PC-3 (cell line): Measurements from ENCODE around the gene TAOK3. TPM values are rescaled to one million over a fixed set of nuclear protein-coding genes. Genes with fewer than 3 reads are reported as not detected.
A peak's percentile ranks its signal among the peaks of the same experiment; 100 is the strongest.

Experiments
- ATAC-seq: fragments of 200-7000 bp; cut with Tn5 transposase; 2 replicates; pipeline ENCODE4 v1.9.1; 2020; ENCODE audit warnings: mild to moderate bottlenecking, moderate library complexity
- BruUV-seq: library from RNA; stranded (reverse); fragments of 400-500 nt; replicated peaks from 2 replicates; lab custom pipeline; 2021; lab: Mats Ljungman, UMichigan
- CTCF ChIA-PET: fragments of 300-600 bp; sonication (Branson Sonifier 250); formaldehyde crosslinking; loops from one replicate; lab custom pipeline; 2022; ENCODE audit warnings: antibody characterized with exemption; lab: Charles Lee
- POLR2A ChIA-PET: fragments of 300-600 bp; sonication (Branson Sonifier 250); formaldehyde crosslinking; loops from one replicate; lab custom pipeline; 2022; ENCODE audit warnings: antibody characterized with exemption; ENCODE audit not compliant: unreplicated experiment; lab: Charles Lee
- DNase-seq: peaks from one replicate; pipeline ENCODE4 v3.0.0-alpha.2; 2015
- H2AFZ ChIP-seq: fragments of 300-600 bp; sonication (generic); 2 replicates; pipeline ENCODE4 v1.6.0; 2016; ENCODE audit warnings: antibody characterized with exemption, low read length
- H3F3A ChIP-seq: fragments of 300-600 bp; sonication (generic); one replicate; pipeline ENCODE4 v1.6.0; 2017; ENCODE audit warnings: antibody characterized with exemption, low read length, control low read depth, mild to moderate bottlenecking; ENCODE audit not compliant: unreplicated experiment
- H3K27ac ChIP-seq: fragments of 300-600 bp; sonication (generic); 2 replicates; pipeline ENCODE4 v1.5.1; 2016; ENCODE audit warnings: mild to moderate bottlenecking, low read length
- H3K27me3 ChIP-seq: fragments of 300-600 bp; sonication (generic); 2 replicates; pipeline ENCODE4 v1.6.1; 2016; ENCODE audit warnings: low read length, mixed read lengths
- H3K36me3 ChIP-seq: fragments of 300-600 bp; sonication (generic); 2 replicates; pipeline ENCODE4 v1.6.1; 2016; ENCODE audit warnings: low read depth, mixed run types, low read length, mixed read lengths
- H3K4me1 ChIP-seq: fragments of 300-600 bp; sonication (generic); 2 replicates; pipeline ENCODE4 v1.5.1; 2016; ENCODE audit warnings: low read length; ENCODE audit not compliant: insufficient read depth
- H3K4me2 ChIP-seq: fragments of 300-600 bp; sonication (generic); 2 replicates; pipeline ENCODE4 v1.6.0; 2016; ENCODE audit warnings: low read length
- H3K4me3 ChIP-seq: fragments of 300-600 bp; sonication (generic); 2 replicates; pipeline ENCODE4 v1.5.1; 2016; ENCODE audit warnings: mild to moderate bottlenecking, low read length, mixed read lengths
- H3K79me2 ChIP-seq: fragments of 300-600 bp; sonication (generic); 2 replicates; pipeline ENCODE4 v1.6.1; 2017; ENCODE audit warnings: low read length, mixed read lengths
- H3K9ac ChIP-seq: fragments of 300-600 bp; sonication (generic); 2 replicates; pipeline ENCODE4 v1.6.0; 2016; ENCODE audit warnings: mild to moderate bottlenecking, low read length
- H3K9me2 ChIP-seq: fragments of 300-600 bp; sonication (generic); replicated peaks from 2 replicates; pipeline ENCODE4 v1.6.1; 2016; ENCODE audit warnings: mixed run types, low read length, mixed read lengths
- H3K9me3 ChIP-seq: fragments of 300-600 bp; sonication (generic); 2 replicates; pipeline ENCODE4 v1.6.1; 2016; ENCODE audit warnings: low read length, mixed read lengths
- H4K20me1 ChIP-seq: fragments of 300-600 bp; sonication (generic); 2 replicates; pipeline ENCODE4 v1.6.1; 2016; ENCODE audit warnings: low read length, mixed read lengths
- EZH2 ChIP-seq: fragments of 300-600 bp; sonication (generic); IDR thresholded peaks from one replicate; pipeline ENCODE4 v1.6.1; 2017; ENCODE audit warnings: antibody characterized with exemption, mild to moderate bottlenecking, low read length; ENCODE audit not compliant: unreplicated experiment
- EZH2phosphoT487 ChIP-seq: fragments of 300-600 bp; sonication (generic); IDR thresholded peaks from 2 replicates; pipeline ENCODE4 v1.6.1; 2018; ENCODE audit warnings: mild to moderate bottlenecking, antibody characterized with exemption, low read length, borderline replicate concordance
- intact Hi-C: fragments of 100-400 bp; cut with micrococcal nuclease; formaldehyde crosslinking; loops from 2 replicates; pipeline ENCODE4 v1.9.0; 2023
- total RNA-seq: library from RNA; depleted of rRNA; stranded (reverse); fragments of >200 nt; gene quantifications from 2 replicates; pipeline ENCODE4 v1.2.3, GENCODE V29; 2014
- TF ChIP-seq, protein P1 (sequence below): fragments of 300-600 bp; sonication (generic); conservative IDR thresholded peaks from 2 replicates; pipeline ENCODE4 v1.5.1; 2017; ENCODE audit warnings: antibody characterized with exemption, low read depth, mild to moderate bottlenecking, low read length

Gene TAOK3
- total RNA-seq, 1 experiment from 2014 or later, result 27.9 TPM

DNA sequence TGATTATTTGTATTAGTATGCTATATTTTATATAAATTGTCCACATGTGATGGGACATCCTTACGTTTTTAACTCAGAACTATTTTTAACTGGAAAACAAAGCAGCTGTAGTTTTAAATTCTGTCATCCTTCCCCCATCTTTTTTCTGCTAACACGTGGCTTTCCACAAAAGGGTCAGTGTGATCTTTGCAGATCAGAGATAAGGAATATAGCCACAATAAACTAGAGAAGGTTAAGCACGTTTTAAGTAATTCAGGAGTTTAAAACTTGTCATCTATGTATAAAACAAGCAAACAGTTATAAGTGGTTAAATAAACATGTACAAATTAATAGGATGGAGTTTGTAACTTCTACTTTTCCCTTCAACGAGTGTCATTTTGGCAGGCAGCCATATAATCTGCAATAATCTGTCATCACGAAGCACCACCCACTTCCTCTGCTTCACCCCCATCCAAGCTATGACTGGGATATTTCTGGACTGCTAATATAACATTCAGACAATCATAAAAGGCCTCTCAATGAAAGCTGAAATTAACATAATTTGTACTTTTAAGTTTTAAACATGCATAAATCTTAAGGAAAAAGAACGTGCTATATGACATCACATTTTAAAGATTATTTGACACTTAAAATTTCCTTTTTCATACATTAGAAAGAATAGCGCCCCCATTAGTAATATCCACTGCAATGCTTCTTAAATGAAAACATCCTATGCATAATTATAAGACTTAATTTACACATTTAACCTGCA is 15.3 kb downstream of the TAOK3 start:
- POLR2A ChIA-PET, result no interaction called here
- CTCF ChIA-PET, result no interaction called here
- DNase-seq (peak; percentile 74), ATAC-seq (no peak)
- H3F3A ChIP-seq, result no peaks in the 10 kb centered on the region
- BruUV-seq, result no TSS peak
- H3K79me2 ChIP-seq, result peaks cover 26% of the 10 kb centered on the region
- H3K9me2 ChIP-seq, result no peaks in the 10 kb centered on the region
- no peak overlapping the region for H3K9ac ChIP-seq
- no peaks in the 10 kb centered on the region for H3K9me3 ChIP-seq
- 0 out of 2 replicates have a peak overlapping the region, but pooled peaks have one; percentile 1 for H3K4me2 ChIP-seq
- peak overlapping the region; percentile 11; the same call in 1 of the 2 replicates for H2AFZ ChIP-seq
- H3K27me3 ChIP-seq, result no peaks in the 10 kb centered on the region
- no peaks in the 10 kb centered on the region for H4K20me1 ChIP-seq
- intact Hi-C loops, result no loop called here
- no peak overlapping the region for H3K4me3 ChIP-seq
- H3K4me1 ChIP-seq, result peaks cover 43% of the 10 kb centered on the region
- H3K36me3 ChIP-seq, result no peaks in the 10 kb centered on the region
- no peak for TF ChIP-seq EZH2
- TF ChIP-seq, protein P1, sequence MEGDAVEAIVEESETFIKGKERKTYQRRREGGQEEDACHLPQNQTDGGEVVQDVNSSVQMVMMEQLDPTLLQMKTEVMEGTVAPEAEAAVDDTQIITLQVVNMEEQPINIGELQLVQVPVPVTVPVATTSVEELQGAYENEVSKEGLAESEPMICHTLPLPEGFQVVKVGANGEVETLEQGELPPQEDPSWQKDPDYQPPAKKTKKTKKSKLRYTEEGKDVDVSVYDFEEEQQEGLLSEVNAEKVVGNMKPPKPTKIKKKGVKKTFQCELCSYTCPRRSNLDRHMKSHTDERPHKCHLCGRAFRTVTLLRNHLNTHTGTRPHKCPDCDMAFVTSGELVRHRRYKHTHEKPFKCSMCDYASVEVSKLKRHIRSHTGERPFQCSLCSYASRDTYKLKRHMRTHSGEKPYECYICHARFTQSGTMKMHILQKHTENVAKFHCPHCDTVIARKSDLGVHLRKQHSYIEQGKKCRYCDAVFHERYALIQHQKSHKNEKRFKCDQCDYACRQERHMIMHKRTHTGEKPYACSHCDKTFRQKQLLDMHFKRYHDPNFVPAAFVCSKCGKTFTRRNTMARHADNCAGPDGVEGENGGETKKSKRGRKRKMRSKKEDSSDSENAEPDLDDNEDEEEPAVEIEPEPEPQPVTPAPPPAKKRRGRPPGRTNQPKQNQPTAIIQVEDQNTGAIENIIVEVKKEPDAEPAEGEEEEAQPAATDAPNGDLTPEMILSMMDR, result peak; percentile 55
- peak overlapping the region; percentile 31 for H3K27ac ChIP-seq

DNA sequence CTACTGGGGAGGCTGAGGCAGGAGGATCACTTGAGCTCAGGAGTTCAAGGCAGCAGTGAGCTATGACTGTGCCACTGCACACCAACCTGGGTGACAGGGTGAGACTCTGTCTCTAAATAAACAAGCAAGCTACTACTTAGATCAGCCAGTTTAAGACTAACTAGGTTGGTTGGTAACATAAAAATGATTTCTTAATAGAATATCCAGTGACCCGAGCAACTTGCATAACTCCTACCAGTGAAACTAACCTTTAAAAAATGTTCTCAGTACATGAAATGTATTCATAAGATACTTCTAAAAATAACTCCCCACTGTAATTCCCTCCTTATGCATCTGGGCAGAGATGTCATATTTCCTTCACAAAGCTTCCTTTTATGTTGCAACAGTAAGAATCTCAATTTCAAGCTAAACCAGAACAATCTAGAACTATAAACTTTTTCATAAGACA is 15.9 kb downstream of the TAOK3 start:
- peaks cover 43% of the 10 kb centered on the region for H3K4me1 ChIP-seq
- H3K4me2 ChIP-seq, result peak overlapping the region; percentile 1; the same call in 1 of the 2 replicates
- ChIA-PET POLR2A (no interaction called here), CTCF (interaction anchor here (0.6 kb wide), 1 partner anchor 21 kb away, joined by 11 read pairs; no protein-coding TSS in a partner anchor)
- H4K20me1 ChIP-seq, result no peaks in the 10 kb centered on the region
- no peaks in the 10 kb centered on the region for H3K9me3 ChIP-seq
- no peak overlapping the region for H3K4me3 ChIP-seq
- peak overlapping the region; percentile 11; the same call in 1 of the 2 replicates for H2AFZ ChIP-seq
- ATAC-seq (no peak), DNase-seq (peak; percentile 54)
- H3K9me2 ChIP-seq, result no peaks in the 10 kb centered on the region
- H3K36me3 ChIP-seq, result no peaks in the 10 kb centered on the region
- H3K79me2 ChIP-seq, result peaks cover 20% of the 10 kb centered on the region
- no peaks in the 10 kb centered on the region for H3K27me3 ChIP-seq
- intact Hi-C loops, result no loop called here
- BruUV-seq, result no TSS peak
- H3K27ac ChIP-seq, result peak overlapping the region; percentile 31
- TF ChIP-seq, protein P1, result no peak
- no peak for TF ChIP-seq EZH2phosphoT487
- no peak for TF ChIP-seq EZH2
- no peak overlapping the region for H3K9ac ChIP-seq
- no peaks in the 10 kb centered on the region for H3F3A ChIP-seq

DNA sequence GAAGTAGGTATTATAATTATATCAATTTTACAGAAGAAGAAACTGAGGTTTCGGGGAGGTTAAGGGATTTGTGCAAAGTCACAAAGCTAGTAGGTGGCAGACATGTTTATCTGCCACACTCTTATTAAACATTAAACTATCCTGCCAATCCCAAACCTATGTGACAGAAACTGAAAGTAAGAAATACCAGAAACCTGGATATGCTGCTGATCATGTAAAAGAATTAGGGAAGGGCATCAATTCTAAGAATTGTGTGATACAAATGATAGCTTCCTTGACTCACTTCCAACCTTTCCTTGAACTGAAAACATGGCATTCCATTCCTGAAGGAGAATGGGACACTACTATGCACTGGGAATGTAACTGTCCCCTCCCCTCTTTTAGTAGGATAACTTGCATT is 16.9 kb downstream of the TAOK3 start:
- H3K9me3 ChIP-seq, result no peaks in the 10 kb centered on the region
- H3K9ac ChIP-seq, result no peak overlapping the region
- no TSS peak for BruUV-seq
- intact Hi-C loops, result no loop called here
- peaks cover 20% of the 10 kb centered on the region for H3K79me2 ChIP-seq
- ChIA-PET POLR2A (no interaction called here), CTCF (no interaction called here)
- no peak overlapping the region for H2AFZ ChIP-seq
- no peaks in the 10 kb centered on the region for H3K9me2 ChIP-seq
- no peak for DNase-seq
- no peaks in the 10 kb centered on the region for H3K27me3 ChIP-seq
- H3K4me1 ChIP-seq, result peaks cover 38% of the 10 kb centered on the region
- H4K20me1 ChIP-seq, result no peaks in the 10 kb centered on the region
- H3K27ac ChIP-seq, result no peak overlapping the region
- ATAC-seq, result no peak
- TF ChIP-seq EZH2phosphoT487 (no peak), EZH2 (no peak)
- TF ChIP-seq, protein P1, result no peak
- no peak overlapping the region for H3K4me2 ChIP-seq
- H3K4me3 ChIP-seq, result no peak overlapping the region
- no peaks in the 10 kb centered on the region for H3K36me3 ChIP-seq
- H3F3A ChIP-seq, result no peaks in the 10 kb centered on the region
